ENCODE results near the gene TNIK.

Gene TNIK

DNA sequence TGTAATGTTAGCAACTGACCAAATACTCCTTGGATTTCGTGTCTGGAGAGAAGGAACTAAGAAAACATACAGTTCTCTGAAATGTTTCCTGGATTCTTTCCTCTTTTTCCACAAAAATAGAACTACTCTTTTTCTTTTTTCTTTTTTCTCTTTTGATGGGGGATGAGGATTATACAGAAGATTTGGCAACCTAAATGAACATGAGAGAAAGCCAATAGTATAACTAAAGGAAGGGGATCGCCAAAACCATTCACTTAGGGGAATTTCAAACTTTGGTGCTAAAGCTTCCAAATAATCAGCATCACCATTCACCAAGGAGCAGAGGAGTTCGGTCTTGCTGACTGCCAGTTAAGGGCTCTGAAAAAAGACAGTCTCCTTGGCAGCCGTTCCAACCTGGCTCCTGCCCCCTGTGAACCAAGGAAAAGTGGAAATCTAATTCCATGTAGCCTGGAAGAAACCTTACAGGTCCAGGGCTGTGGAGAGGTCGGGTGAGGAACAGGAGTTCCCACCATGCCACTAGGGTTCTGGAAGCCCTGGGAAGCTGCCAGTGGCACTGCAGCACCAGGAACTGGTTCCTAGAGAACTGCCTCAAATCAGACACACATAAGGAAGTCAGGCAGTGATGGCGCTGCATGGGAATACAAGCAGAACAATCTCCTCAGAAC is 176.9 kb downstream of the TNIK start:
- no peak for DNase-seq (ENCODE audit: low read depth)

- DNase-seq (ENCODE audit: low read depth) = no peak
Observed at GRCh38 chr3:171282041-171282440, 178.2 kb downstream of the TNIK start.

- no peak for DNase-seq (ENCODE audit: low read depth)
Observed at GRCh38 chr3:171281256-171281992, 178.8 kb downstream of the TNIK start.

DNA sequence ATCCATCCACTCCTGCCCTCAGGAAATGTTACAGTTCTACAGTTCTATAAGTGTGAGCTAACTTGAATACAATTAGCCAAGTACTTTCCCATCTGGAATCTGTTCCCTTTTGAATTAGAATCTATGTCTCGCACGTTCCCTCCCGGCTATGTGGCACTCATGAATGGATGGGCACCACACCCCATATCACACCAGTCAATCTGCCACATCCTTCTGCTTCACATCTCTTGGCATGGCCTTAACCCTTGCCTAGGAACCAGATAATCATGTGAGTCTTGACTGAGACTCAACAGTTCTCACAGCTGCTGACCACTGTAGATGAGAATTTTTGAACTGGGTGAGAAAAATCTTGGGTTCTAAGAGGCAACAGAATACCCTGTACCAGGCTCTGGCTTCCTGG is 180.2 kb downstream of the TNIK start:
- DNase-seq (ENCODE audit: low read depth) = no peak

GRCh38 chr3:171278299-171278590 is 182.0 kb downstream of the TNIK start:
- DNase-seq (ENCODE audit: low read depth) = no peak

DNA sequence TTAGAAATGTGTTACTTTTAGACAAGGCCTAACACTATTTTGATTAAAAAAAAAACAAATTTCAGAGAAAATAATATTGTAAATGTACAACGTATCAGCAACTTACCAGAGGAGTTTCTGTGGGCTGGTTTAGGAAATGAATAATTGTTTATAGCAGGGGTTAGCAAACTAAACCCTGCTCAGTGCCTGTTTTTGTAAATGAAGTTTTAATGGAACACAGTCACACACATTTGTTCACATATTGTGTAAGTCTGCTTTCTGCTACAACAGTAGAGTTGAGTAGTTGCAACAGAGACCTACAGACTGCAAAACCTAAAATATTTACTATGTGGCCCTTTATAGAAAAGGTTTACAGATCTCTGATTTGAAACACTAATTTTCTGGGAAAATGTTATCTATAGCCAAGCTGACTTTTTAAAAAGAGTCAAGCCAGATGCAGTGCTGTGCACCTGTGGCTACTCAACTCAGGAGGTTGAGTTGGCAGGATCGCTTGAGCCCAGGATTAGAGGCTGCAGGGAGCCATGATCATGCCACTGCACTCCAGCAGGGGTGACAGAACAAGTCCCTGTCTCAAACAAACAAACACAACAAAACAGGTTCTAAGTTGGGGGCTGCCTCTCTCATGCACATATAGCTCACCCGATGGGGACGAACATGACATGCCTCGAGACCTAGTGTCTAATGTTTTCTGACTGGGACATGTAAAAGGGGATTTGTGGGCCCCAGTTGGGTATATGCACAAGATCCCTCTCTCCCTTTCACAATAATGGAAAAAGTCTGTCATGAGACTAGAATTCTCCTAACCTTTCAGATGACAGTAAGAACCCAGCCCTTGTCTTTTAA is 182.5 kb downstream of the TNIK start:
- DNase-seq (ENCODE audit: low read depth) = no peak

GRCh38 chr3:171276923-171277322 is 183.3 kb downstream of the TNIK start:
- DNase-seq (ENCODE audit: low read depth) = no peak

DNA sequence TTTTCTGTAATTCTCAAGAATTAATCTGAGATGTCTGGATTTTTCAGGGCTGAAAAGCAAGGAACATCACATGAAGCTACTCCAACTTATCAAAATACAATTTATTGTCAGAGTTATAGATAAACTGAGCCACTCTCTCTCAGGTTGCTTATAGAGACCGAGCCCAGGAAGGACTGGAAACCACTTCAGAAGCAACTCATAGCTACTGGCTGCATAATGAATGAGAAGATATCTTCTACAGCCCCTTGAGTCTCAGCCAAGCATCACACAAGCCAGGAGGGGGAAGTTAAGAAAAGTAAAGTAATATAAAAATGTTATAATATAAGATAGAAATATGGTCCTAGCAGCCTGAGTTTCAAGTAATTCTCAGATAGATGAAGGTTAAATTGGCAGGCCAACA is 186.0 kb downstream of the TNIK start:
- no peak for DNase-seq (ENCODE audit: low read depth)

- DNase-seq (ENCODE audit: low read depth) = no peak
Observed at GRCh38 chr3:171270541-171270940, 189.7 kb downstream of the TNIK start.

DNA sequence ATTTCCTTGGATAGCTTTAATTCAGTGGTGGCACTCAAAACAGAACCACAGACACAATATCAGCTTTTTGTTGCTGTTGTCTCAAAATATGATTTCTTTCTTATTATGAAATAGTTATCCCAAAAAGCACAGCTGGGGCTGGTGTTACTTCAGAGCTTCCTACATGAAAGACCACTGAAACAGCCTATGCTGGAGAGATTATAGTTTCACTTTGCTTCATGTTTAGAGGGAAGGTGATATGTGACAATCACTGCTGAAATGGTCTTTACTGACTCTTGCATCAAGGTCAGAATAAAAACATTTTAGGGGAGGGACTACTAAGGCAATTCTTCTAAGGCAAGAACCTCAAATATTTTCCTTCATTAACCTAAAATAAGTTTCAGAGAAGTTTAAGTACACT is 190.7 kb downstream of the TNIK start:
- DNase-seq (ENCODE audit: low read depth) = no peak

- no peak for DNase-seq (ENCODE audit: low read depth)
Observed at GRCh38 chr3:171268677-171269076, 191.5 kb downstream of the TNIK start.

GRCh38 chr3:171267104-171267503 is 193.1 kb downstream of the TNIK start:
- DNase-seq (ENCODE audit: low read depth) = no peak

- DNase-seq (ENCODE audit: low read depth) = no peak
Observed at GRCh38 chr3:171266740-171267073, 193.5 kb downstream of the TNIK start.

GRCh38 chr3:171266034-171266739 is 194.0 kb downstream of the TNIK start:
- no peak for DNase-seq (ENCODE audit: low read depth)

- DNase-seq (ENCODE audit: low read depth) = no peak
Observed at GRCh38 chr3:171264758-171265157, 195.4 kb downstream of the TNIK start.

DNA sequence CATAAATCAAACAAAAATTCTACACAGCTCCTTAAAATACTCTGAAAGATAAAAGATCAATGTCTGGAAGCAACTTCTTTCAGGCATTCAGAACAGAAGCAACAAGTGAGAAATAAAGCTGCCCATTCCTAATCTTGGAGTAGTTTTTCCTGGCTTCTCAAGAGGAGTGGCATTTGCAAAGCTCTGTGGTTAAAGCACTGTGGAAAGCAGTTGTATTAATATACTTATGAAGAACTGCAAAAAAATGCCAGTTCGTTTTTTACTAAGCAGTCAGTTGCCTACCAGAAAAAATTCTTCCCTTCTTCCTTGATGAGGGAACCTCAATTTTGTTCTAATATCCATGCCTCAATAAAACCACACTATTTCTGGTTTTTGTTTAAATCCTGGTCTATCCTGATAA is 197.8 kb downstream of the TNIK start:
- no peak for DNase-seq (ENCODE audit: low read depth)

- no peak for DNase-seq (ENCODE audit: low read depth)
Observed at GRCh38 chr3:171261487-171261886, 198.7 kb downstream of the TNIK start.

- no peak for DNase-seq (ENCODE audit: low read depth)
Observed at GRCh38 chr3:171260899-171261298, 199.3 kb downstream of the TNIK start.

- DNase-seq (ENCODE audit: low read depth) = no peak
Observed at GRCh38 chr3:171260466-171260865, 199.7 kb downstream of the TNIK start.

DNA sequence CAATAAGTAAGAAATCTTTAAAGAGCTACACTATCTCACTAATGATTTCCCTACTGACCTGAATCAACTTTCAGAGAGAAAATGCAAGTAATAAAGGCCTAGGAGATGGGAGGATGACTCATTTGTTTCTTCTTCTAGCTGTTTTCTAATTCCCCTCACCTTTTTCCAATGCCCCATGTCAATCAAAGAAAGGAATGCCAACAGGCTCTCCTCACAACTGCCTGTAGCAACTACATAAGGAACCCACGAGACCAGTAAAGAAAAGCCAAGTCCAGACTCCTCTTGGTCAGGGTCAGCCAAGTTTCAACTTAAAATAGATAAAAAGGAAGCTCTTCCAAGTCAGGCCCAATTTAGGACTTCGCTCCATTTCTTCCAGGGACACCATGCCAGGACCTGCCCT is 201.9 kb downstream of the TNIK start:
- DNase-seq (ENCODE audit: low read depth) = no peak

GRCh38 chr3:171257251-171258203 is 202.7 kb downstream of the TNIK start:
- DNase-seq (ENCODE audit: low read depth) = no peak
